GM12873 (cell line): ENCODE measurements around the gene HIBCH.

Source experiments
- CTCF ChIP-seq: IDR thresholded peaks from 2 replicates; pipeline ENCODE4 v1.5.1; 2012; ENCODE audit warnings: low read depth, mild to moderate bottlenecking, moderate library complexity, low read length, control low read depth; ENCODE audit not compliant: insufficient read depth; ENCODE audit errors: missing control alignments

HIBCH gene

GRCh38 chr2:190213441-190214335 is 105.9 kb downstream of the HIBCH start:
- no peak for TF ChIP-seq CTCF

- TF ChIP-seq CTCF = no peak
Measured at GRCh38 chr2:190210471-190210870, 109.2 kb downstream of the HIBCH start.

GRCh38 chr2:190209559-190209958 is 110.1 kb downstream of the HIBCH start:
- no peak for TF ChIP-seq CTCF

GRCh38 chr2:190207930-190208329 is 111.7 kb downstream of the HIBCH start:
- no peak for TF ChIP-seq CTCF

- TF ChIP-seq CTCF = no peak
Measured at GRCh38 chr2:190205657-190206056, 114.0 kb downstream of the HIBCH start.

- TF ChIP-seq CTCF = no peak
Measured at GRCh38 chr2:190202604-190203003, 117.0 kb downstream of the HIBCH start.

- no peak for TF ChIP-seq CTCF
Measured at GRCh38 chr2:190202018-190202417, 117.6 kb downstream of the HIBCH start.
